ENCODE data around the gene MIEF1. TPM values are rescaled to one million over a fixed set of nuclear protein-coding genes. Genes with fewer than 3 reads are reported as not detected.
A peak's percentile ranks its signal among the peaks of the same experiment; 100 is the strongest.

The MIEF1 gene
- total and polyA plus RNA-seq, 2 experiments from 2014 or later, result 20.6 to 26.2 TPM

DNA sequence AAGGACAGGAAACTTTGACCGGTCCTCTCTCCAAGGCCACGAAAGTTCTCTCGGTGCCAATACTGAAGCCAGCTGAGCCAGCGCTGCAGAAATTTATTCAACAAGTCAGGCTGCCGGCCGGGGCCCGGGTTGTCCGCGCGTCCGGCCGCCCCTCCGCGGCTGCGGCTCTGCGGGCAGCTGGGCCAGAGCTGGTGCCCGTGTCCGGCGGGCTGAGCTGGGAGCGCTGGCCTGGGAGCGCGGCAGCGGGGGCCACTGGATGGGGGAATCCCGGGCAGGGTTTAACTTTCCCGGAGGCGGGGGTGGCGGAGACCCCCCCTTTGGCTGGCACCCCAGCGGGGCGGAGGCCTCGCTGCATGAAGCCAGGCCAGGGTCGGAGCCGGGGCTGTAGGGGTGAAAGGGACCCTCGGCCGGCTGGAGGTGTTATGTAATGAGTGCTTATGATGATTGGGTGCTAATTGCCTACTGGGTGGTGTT lies 56.2 kb downstream of the MIEF1 start:
- Histone ChIP-seq H3K4me3 (no peak overlapping the region), H3K9ac (no peak overlapping the region), H3K4me1 (ENCODE audit: insufficient read depth) (no peaks in the 10 kb centered on the region), H3K79me2 (ENCODE audit: insufficient read depth) (no peaks in the 10 kb centered on the region), H3K9me3 (ENCODE audit: low read depth) (no peaks in the 10 kb centered on the region), H2AFZ (no peak overlapping the region), H3F3A (ENCODE audit: insufficient read depth) (no peaks in the 10 kb centered on the region), H3K36me3 (ENCODE audit: low read depth) (no peaks in the 10 kb centered on the region), H4K20me1 (ENCODE audit: insufficient read depth) (no peaks in the 10 kb centered on the region), H3K27me3 (replicated peaks; ENCODE audit: insufficient read depth) (peaks cover 45% of the 10 kb centered on the region), H3K9me2 (ENCODE audit: insufficient read depth) (no peaks in the 10 kb centered on the region), H3K27ac (no peak overlapping the region), H3K4me2 (ENCODE audit: unreplicated experiment) (no peak overlapping the region)
- in situ Hi-C loops (cut with MboI), result loop anchor here (25.0 kb wide), 1 partner anchor 779 kb away; the partner anchor contains the start of gene ADSL
- peak; percentile 75 for TF ChIP-seq EZH2 (IDR thresholded peaks at IDR 0.05; ENCODE audit: insufficient read depth, poor library complexity, severe bottlenecking)
- TF ChIP-seq EZH2phosphoT487 (IDR thresholded peaks at IDR 0.05; ENCODE audit: insufficient read depth, low read depth), result no peak
- WGBS, 2 experiments (ENCODE audit: low coverage in 1 of 2, low lambda C conversion rate in 2 of 2, missing lambda C conversion rate in 2 of 2), result 2% methylated on average over 33 of the region's 34 CpGs
- DNase-seq, result peak; percentile 30

DNA sequence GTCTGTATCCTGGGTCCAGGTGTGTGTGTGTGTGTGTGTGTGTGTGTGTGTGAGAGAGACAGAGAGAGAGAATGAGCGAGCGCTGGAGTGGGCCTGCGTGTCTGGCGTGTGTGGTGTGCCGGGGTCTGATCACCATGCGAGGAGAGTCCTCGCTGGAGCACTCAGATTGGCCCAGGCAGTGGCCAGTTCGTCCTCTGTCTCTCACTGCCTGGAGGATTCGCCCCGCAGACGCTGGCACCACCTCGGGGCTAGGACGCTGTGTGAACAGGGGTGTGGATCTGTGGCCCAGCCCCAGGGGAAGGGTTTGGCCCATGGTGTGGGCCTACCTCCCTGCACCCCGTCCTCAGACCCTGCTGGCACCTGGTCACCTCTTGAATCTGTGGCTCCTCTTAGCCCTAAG lies 56.9 kb downstream of the MIEF1 start:
- TF ChIP-seq EZH2phosphoT487 (IDR thresholded peaks at IDR 0.05; ENCODE audit: insufficient read depth, low read depth) (no peak), EZH2 (IDR thresholded peaks at IDR 0.05; ENCODE audit: insufficient read depth, poor library complexity, severe bottlenecking) (no peak)
- peaks cover 45% of the 10 kb centered on the region for H3K27me3 ChIP-seq (replicated peaks; ENCODE audit: insufficient read depth)

DNA sequence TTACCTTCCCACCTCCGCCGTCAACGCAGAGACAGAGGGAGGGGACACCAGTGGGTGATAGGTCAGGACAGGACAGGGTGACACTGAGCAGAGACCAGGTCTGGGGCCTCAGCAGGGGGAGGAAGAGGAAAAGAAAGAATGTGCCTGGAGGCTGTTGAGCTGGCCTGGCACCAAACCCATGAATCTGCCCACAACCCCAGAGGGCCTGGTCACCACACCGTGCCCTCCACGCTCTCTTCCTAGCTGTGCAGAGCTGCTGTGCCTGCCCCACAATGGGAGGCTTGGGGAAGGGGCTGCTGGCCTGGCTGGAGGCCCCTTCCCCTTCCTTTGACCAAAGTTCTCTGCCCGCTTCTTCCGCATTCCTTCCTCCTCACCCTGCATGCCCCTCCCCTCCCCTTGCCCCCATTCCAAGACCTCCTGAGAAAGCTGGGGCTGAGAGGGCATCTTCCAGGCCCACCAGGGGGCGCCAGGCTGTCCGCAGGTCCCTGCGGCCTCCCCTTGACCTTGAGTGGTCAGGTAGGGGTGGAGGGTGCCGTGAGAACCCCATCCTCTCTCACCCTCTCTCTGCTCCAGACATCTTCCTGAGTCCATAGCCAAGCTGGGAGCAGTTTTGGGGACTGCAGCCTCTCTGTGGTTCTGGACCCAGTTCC lies 57.5 kb downstream of the MIEF1 start:
- no peaks in the 10 kb centered on the region for H3K4me1 ChIP-seq (ENCODE audit: insufficient read depth)
- H3K9me2 ChIP-seq (ENCODE audit: insufficient read depth), result no peaks in the 10 kb centered on the region
- H3K9ac ChIP-seq, result no peak overlapping the region
- peaks cover 45% of the 10 kb centered on the region for H3K27me3 ChIP-seq (replicated peaks; ENCODE audit: insufficient read depth)
- TF ChIP-seq EZH2phosphoT487 (IDR thresholded peaks at IDR 0.05; ENCODE audit: insufficient read depth, low read depth) (no peak), EZH2 (IDR thresholded peaks at IDR 0.05; ENCODE audit: insufficient read depth, poor library complexity, severe bottlenecking) (no peak)
- no peaks in the 10 kb centered on the region for H3K36me3 ChIP-seq (ENCODE audit: low read depth)
- 43 to 50% methylated on average over 9 to 11 of the region's 11 CpGs for whole genome bisulfite sequencing, 2 experiments (ENCODE audit: low coverage in 1 of 2, low lambda C conversion rate in 2 of 2, missing lambda C conversion rate in 2 of 2)
- in situ Hi-C loops (cut with MboI), result loop anchor here (25.0 kb wide), 1 partner anchor 778 kb away; the partner anchor contains the start of gene ADSL
- no peak overlapping the region for H3K27ac ChIP-seq
- no peaks in the 10 kb centered on the region for H3K79me2 ChIP-seq (ENCODE audit: insufficient read depth)
- no peak overlapping the region for H3K4me2 ChIP-seq (ENCODE audit: unreplicated experiment)
- no peaks in the 10 kb centered on the region for H4K20me1 ChIP-seq (ENCODE audit: insufficient read depth)
- peak; percentile 50 for DNase-seq
- no peak overlapping the region for H2AFZ ChIP-seq
- no peak overlapping the region for H3K4me3 ChIP-seq
- H3F3A ChIP-seq (ENCODE audit: insufficient read depth), result no peaks in the 10 kb centered on the region
- no peaks in the 10 kb centered on the region for H3K9me3 ChIP-seq (ENCODE audit: low read depth)

More for the DNA sequence above, 56.9 kb downstream of the MIEF1 start:
- no peak overlapping the region for H3K4me3 ChIP-seq
- no peaks in the 10 kb centered on the region for H3K9me3 ChIP-seq (ENCODE audit: low read depth)
- no peak overlapping the region for H2AFZ ChIP-seq
- no peaks in the 10 kb centered on the region for H3K4me1 ChIP-seq (ENCODE audit: insufficient read depth)
- in situ Hi-C loops (cut with MboI), result loop anchor here (25.0 kb wide), 1 partner anchor 778 kb away; the partner anchor contains the start of gene ADSL
- no peaks in the 10 kb centered on the region for H3K79me2 ChIP-seq (ENCODE audit: insufficient read depth)
- no peaks in the 10 kb centered on the region for H4K20me1 ChIP-seq (ENCODE audit: insufficient read depth)
- no peak overlapping the region for H3K9ac ChIP-seq
- no peaks in the 10 kb centered on the region for H3F3A ChIP-seq (ENCODE audit: insufficient read depth)
- no peak for DNase-seq
- no peaks in the 10 kb centered on the region for H3K36me3 ChIP-seq (ENCODE audit: low read depth)
- 44 to 58% methylated on average over 11 to 14 of the region's 14 CpGs for WGBS, 2 experiments (ENCODE audit: low coverage in 1 of 2, low lambda C conversion rate in 2 of 2, missing lambda C conversion rate in 2 of 2)
- H3K4me2 ChIP-seq (ENCODE audit: unreplicated experiment), result no peak overlapping the region
- no peaks in the 10 kb centered on the region for H3K9me2 ChIP-seq (ENCODE audit: insufficient read depth)
- no peak overlapping the region for H3K27ac ChIP-seq

DNA sequence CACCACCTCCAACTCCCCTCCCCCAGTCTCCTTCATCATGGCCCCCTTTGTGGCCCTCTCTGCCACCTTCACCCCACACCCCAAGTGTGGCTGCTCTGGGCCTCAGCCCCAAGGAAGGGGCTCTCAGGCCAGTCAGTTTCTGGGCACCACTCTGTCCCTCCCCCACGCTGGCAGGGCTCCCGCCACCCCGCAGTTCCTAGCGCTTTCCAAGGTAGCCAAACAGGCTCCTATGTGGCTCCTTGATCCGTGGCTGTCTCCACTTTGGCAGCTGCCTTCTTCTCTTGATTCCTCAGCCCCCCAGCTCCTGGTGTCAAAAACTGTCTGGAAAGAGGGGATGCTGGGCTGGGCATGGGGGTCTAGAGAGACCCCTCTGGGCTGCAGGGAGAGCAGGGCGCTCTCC lies 58.0 kb downstream of the MIEF1 start:
- no peak for TF ChIP-seq EZH2phosphoT487 (IDR thresholded peaks at IDR 0.05; ENCODE audit: insufficient read depth, low read depth)
- TF ChIP-seq EZH2 (IDR thresholded peaks at IDR 0.05; ENCODE audit: insufficient read depth, poor library complexity, severe bottlenecking), result no peak
- H3K9ac ChIP-seq, result no peak overlapping the region
- H3K9me3 ChIP-seq (ENCODE audit: low read depth), result no peaks in the 10 kb centered on the region
- 16 to 29% methylated on average over 6 of the region's 6 CpGs for WGBS, 2 experiments (ENCODE audit: low coverage in 1 of 2, low lambda C conversion rate in 2 of 2, missing lambda C conversion rate in 2 of 2)
- no peak overlapping the region for H3K27ac ChIP-seq
- H2AFZ ChIP-seq, result no peak overlapping the region
- in situ Hi-C loops (cut with MboI), result loop anchor here (25.0 kb wide), 1 partner anchor 777 kb away; the partner anchor contains the start of gene ADSL
- peak; percentile 16 for DNase-seq
- no peaks in the 10 kb centered on the region for H4K20me1 ChIP-seq (ENCODE audit: insufficient read depth)
- peaks cover 45% of the 10 kb centered on the region for H3K27me3 ChIP-seq (replicated peaks; ENCODE audit: insufficient read depth)
- no peak overlapping the region for H3K4me2 ChIP-seq (ENCODE audit: unreplicated experiment)
- no peaks in the 10 kb centered on the region for H3K79me2 ChIP-seq (ENCODE audit: insufficient read depth)
- H3K4me3 ChIP-seq, result no peak overlapping the region
- H3F3A ChIP-seq (ENCODE audit: insufficient read depth), result no peaks in the 10 kb centered on the region
- no peaks in the 10 kb centered on the region for H3K4me1 ChIP-seq (ENCODE audit: insufficient read depth)
- no peaks in the 10 kb centered on the region for H3K9me2 ChIP-seq (ENCODE audit: insufficient read depth)
- no peaks in the 10 kb centered on the region for H3K36me3 ChIP-seq (ENCODE audit: low read depth)

Data from GM23248 (cell line).